Fibroblast of mammary gland (primary cell): Measurements from ENCODE around the gene RNF181.
A peak's percentile ranks its signal among the peaks of the same experiment; 100 is the strongest.

Experiments used
- DNase-seq: peaks from one replicate; pipeline ENCODE4 v3.0.0-alpha.2; 2010; ENCODE audit warnings: low read depth
- H3K4me3 ChIP-seq: 2 replicates; pipeline ENCODE4 v1.5.1; 2011; ENCODE audit warnings: low read depth, mild to moderate bottlenecking, low read length, moderate library complexity; ENCODE audit not compliant: control insufficient read depth
- TF ChIP-seq, protein P1 (sequence below): conservative IDR thresholded peaks from 2 replicates; pipeline ENCODE4 v1.5.1; 2011; ENCODE audit warnings: low read depth, low read length, inconsistent platforms; ENCODE audit not compliant: control insufficient read depth, insufficient read depth

Gene RNF181

DNA sequence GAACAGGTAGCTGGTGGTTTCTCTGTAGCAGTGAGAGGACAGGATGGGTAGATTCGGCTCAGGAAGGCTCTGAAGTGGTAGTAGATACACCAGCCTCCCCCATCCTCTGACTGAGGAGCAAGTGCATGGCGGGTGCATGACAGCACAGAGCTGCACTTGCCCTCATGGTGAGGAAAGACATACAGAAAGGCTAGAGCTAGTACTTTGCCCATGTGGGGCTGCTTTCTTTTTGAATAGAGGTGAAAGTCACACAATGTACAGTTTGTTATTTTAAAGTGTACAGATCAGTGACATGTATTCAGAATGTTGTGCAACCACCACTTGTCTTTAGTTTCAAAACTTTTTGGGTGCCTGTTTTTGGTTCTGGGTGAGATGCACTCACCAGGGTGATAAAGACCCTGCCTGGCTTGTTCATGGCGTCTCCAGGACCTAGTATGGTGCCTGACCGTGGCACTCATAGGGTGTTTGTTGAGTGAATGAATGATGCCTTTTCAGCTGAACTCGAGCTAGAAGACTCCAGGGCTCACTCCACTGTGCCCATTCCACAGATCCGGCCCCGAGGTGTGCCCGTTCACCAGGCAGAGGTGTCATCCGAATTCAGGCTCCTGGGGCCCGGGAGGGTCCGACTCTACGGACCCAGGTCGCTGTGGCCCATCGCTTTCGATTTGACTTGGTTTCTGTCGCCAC, 11.7 kb upstream of the RNF181 start:
- DNase-seq = no peak
- H3K4me3 ChIP-seq = peak overlapping the region; percentile 42
- TF ChIP-seq, protein P1, sequence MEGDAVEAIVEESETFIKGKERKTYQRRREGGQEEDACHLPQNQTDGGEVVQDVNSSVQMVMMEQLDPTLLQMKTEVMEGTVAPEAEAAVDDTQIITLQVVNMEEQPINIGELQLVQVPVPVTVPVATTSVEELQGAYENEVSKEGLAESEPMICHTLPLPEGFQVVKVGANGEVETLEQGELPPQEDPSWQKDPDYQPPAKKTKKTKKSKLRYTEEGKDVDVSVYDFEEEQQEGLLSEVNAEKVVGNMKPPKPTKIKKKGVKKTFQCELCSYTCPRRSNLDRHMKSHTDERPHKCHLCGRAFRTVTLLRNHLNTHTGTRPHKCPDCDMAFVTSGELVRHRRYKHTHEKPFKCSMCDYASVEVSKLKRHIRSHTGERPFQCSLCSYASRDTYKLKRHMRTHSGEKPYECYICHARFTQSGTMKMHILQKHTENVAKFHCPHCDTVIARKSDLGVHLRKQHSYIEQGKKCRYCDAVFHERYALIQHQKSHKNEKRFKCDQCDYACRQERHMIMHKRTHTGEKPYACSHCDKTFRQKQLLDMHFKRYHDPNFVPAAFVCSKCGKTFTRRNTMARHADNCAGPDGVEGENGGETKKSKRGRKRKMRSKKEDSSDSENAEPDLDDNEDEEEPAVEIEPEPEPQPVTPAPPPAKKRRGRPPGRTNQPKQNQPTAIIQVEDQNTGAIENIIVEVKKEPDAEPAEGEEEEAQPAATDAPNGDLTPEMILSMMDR = no peak

DNA sequence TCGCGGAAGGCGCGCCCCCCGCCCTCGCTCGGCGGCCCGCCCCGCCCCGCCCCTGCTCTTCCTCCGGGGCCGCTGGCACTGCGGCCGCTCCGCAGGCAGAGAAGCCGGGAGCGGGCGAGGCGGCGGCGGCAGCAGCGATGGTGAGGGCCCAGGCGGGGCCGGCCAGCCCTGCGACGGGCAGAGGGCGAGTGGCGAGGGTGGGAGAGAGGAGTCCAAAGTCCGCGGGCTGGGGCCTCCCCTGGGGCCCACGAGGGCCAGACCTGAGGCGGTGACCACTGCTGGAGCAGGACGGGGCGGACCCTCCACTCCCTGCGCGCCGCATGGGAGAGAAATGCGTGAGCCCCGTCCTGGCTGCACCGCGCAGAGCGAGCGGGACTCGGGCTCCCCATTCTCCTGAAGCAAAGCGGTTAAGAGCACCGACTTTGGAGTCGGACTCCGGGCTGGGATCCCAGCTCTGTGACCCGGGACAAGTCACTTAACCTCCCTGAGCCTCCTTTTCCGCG, 11.1 kb upstream of the RNF181 start, which contains the start of gene VAMP5:
Gene VAMP5, plus strand, starts transcription at position 78 of the 503 bp plus-strand sequence. Its CDS starts 60 bp downstream, at position 138.
- H3K4me3 ChIP-seq = peak within 1 kb of the TSS; percentile 55
- TF ChIP-seq, protein P1 = no peak
- DNase-seq = no peak

DNA sequence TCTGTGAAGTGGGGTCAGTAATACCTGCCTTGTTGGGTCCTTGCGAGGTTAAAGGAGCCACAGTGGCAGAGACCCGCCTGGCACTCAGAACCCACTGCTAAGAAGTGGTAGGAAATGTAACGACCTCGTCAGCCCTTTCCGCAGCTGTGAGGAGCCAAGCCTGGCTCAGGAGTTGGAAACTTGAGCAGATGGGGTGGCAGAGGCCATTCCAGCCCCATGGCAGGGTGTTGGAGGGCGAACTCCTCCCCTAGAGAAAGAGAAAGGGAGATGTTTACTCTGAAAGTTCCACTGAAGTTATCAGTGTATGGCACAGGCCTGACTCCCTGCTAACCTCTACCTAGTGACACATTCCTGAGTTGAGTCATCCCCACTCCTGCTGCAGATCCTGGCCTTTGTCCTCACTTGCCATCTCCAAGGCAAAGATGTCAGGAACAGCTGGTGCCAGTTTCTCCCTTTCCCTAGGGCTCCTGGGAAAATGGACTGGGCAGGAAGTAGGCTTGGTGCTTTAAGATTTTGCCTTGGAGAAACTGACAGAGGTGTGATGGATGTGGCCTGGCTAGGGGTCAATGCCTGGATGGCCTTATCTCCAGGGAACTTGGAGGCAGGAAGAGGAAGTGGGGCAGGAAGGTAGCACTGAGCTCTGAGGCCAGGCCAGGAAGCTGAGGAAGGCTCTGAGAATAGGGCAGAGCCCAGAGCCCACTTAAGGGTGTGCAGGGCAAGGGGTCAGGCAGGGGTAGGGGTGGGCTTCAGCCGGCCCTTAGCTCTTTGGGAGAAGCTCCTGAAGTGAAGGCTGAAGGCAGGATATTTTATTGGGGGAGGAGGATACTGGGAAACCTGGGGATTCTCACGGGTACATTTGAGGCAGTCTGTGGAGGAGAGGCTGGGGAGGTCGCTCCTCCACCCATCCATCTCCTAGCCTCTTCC, 10.4 kb upstream of the RNF181 start:
- H3K4me3 ChIP-seq = peak overlapping the region; percentile 55
- peak; percentile 78 for DNase-seq
- TF ChIP-seq, protein P1 = no peak

DNA sequence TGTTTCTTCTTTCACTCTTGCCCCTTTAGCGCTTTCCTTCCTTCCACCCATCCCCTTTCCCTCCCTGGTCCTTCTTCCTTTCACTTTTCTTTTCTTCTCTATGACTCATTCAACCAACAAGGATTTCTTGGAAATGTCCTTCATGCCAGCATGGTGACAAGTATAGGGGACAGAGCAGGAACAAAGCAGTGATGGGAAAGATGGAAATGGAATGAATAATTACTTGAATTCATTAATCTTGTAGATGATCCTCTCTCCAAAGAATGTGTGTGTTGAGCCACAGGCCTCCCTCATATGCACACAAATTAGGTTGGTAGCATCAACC, 9.8 kb upstream of the RNF181 start:
- H3K4me3 ChIP-seq = no peak overlapping the region
- TF ChIP-seq, protein P1 = no peak
- DNase-seq = peak; percentile 66

DNA sequence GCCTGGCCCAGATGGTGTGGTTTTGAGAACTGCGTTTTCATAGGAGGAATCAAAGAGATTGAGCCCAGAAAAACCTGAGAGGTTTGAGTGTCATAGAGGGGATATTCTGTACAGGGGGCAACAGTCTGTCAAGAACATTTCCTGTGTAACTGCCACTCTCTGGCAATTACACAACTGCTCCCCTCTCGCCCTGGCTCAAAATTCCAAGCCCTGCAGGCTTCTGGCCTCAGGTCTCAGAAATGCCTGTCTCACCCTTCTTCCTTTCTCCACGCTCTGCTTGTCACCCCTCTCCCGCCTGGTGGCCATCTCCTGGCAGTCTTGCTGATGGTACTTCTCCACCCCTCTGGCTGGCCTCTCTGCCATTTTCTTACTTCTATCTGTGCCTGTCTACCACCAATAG, 7.3 kb upstream of the RNF181 start:
- DNase-seq = no peak

DNA sequence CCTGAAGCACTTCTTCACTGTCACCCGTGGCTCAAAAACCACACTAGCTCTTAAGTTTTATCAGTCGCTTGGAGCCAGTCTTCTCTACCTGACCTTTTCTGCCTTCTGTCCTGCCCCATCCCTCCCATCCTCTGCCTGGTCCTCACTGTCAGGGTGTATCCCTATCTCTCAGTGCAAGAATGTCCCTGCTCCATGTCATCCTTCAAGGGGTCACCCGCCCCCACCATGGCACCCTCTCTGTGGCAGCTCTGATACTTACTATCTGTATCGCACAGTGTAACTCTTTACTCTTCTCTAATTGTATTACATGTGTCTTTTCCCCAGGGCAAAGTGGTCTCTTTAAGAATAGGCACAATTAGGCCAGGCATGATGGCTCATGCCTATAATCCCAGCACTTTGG, 6.9 kb upstream of the RNF181 start:
- TF ChIP-seq, protein P1 = no peak
- H3K4me3 ChIP-seq = no peak overlapping the region

More for the DNA sequence above, 7.3 kb upstream of the RNF181 start:
- no peak overlapping the region for H3K4me3 ChIP-seq
- TF ChIP-seq, protein P1 = no peak

More for the DNA sequence above, 6.9 kb upstream of the RNF181 start:
- DNase-seq = no peak
